ENCODE results near the gene RHOBTB3. TPM values are rescaled to one million over a fixed set of nuclear protein-coding genes. Genes with fewer than 3 reads are reported as not detected.

RHOBTB3 gene
- total and polyA plus RNA-seq, 10 of the 15 experiments (the other 5 are each of a cell fraction or from before 2014, with no cell fraction given), result 3.6 to 42.8 (median 8.4) TPM

DNA sequence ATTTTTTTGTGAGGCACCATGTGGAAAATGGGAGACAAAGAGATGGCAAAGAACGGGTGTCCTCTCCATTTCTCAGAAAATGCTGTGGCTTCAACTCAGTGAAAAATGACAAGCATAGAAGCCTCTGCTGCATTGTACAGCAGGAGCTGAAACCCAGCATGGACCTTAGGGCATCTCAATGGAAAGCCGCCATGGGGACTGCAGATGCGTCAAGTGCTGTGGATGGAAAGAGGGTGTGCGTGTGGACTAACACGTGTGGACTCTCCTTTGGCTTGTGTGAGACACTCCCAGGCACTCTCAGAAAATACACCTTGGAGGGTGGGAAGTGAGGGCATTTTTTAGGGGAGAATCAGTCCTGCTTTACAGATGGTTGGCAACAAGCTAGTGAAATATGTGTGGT, 93.6 kb downstream of the RHOBTB3 start (continued):
- TF ChIP-seq, protein P1, sequence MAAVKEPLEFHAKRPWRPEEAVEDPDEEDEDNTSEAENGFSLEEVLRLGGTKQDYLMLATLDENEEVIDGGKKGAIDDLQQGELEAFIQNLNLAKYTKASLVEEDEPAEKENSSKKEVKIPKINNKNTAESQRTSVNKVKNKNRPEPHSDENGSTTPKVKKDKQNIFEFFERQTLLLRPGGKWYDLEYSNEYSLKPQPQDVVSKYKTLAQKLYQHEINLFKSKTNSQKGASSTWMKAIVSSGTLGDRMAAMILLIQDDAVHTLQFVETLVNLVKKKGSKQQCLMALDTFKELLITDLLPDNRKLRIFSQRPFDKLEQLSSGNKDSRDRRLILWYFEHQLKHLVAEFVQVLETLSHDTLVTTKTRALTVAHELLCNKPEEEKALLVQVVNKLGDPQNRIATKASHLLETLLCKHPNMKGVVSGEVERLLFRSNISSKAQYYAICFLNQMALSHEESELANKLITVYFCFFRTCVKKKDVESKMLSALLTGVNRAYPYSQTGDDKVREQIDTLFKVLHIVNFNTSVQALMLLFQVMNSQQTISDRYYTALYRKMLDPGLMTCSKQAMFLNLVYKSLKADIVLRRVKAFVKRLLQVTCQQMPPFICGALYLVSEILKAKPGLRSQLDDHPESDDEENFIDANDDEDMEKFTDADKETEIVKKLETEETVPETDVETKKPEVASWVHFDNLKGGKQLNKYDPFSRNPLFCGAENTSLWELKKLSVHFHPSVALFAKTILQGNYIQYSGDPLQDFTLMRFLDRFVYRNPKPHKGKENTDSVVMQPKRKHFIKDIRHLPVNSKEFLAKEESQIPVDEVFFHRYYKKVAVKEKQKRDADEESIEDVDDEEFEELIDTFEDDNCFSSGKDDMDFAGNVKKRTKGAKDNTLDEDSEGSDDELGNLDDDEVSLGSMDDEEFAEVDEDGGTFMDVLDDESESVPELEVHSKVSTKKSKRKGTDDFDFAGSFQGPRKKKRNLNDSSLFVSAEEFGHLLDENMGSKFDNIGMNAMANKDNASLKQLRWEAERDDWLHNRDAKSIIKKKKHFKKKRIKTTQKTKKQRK (IDR thresholded peaks at IDR 0.05; ENCODE audit: low read depth, low read length), result no peak
- TF ChIP-seq FOXK2 (IDR thresholded peaks at IDR 0.05) (no peak), SMAD1 (IDR thresholded peaks at IDR 0.05; ENCODE audit: low read depth, partially characterized antibody) (no peak), ZSCAN29 (IDR thresholded peaks at IDR 0.05) (no peak), NFYA (IDR thresholded peaks at IDR 0.05; ENCODE audit: borderline replicate concordance, low read depth, low read length) (no peak), TCF12 (IDR thresholded peaks at IDR 0.05; ENCODE audit: low read depth, low read length) (no peak)
- TF ChIP-seq, protein P2, sequence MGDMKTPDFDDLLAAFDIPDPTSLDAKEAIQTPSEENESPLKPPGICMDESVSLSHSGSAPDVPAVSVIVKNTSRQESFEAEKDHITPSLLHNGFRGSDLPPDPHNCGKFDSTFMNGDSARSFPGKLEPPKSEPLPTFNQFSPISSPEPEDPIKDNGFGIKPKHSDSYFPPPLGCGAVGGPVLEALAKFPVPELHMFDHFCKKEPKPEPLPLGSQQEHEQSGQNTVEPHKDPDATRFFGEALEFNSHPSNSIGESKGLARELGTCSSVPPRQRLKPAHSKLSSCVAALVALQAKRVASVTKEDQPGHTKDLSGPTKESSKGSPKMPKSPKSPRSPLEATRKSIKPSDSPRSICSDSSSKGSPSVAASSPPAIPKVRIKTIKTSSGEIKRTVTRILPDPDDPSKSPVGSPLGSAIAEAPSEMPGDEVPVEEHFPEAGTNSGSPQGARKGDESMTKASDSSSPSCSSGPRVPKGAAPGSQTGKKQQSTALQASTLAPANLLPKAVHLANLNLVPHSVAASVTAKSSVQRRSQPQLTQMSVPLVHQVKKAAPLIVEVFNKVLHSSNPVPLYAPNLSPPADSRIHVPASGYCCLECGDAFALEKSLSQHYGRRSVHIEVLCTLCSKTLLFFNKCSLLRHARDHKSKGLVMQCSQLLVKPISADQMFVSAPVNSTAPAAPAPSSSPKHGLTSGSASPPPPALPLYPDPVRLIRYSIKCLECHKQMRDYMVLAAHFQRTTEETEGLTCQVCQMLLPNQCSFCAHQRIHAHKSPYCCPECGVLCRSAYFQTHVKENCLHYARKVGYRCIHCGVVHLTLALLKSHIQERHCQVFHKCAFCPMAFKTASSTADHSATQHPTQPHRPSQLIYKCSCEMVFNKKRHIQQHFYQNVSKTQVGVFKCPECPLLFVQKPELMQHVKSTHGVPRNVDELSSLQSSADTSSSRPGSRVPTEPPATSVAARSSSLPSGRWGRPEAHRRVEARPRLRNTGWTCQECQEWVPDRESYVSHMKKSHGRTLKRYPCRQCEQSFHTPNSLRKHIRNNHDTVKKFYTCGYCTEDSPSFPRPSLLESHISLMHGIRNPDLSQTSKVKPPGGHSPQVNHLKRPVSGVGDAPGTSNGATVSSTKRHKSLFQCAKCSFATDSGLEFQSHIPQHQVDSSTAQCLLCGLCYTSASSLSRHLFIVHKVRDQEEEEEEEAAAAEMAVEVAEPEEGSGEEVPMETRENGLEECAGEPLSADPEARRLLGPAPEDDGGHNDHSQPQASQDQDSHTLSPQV (IDR thresholded peaks at IDR 0.05), result no peak
- TF ChIP-seq, protein P3, sequence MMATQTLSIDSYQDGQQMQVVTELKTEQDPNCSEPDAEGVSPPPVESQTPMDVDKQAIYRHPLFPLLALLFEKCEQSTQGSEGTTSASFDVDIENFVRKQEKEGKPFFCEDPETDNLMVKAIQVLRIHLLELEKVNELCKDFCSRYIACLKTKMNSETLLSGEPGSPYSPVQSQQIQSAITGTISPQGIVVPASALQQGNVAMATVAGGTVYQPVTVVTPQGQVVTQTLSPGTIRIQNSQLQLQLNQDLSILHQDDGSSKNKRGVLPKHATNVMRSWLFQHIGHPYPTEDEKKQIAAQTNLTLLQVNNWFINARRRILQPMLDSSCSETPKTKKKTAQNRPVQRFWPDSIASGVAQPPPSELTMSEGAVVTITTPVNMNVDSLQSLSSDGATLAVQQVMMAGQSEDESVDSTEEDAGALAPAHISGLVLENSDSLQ (IDR thresholded peaks at IDR 0.05), result no peak
